Measurements from ENCODE around the gene NEDD8.
A peak's percentile ranks its signal among the peaks of the same experiment; 100 is the strongest.

NEDD8 gene

GRCh38 chr14:24195186-24196070, 36.7 kb downstream of the NEDD8 start, which contains the start of gene TM9SF1:
TSS of gene TM9SF1 (minus strand) at chr14:24195441. CDS start at chr14:24195019, 422 bp downstream.
- in situ Hi-C loops (cut with HindIII; ENCODE audit: low pct_ligation_motif_present, low sequenced_read_pairs) = no loop called here
- no peak for TF ChIP-seq CTCF (IDR thresholded peaks at IDR 0.05; ENCODE audit: low read depth, low read length, missing control alignments)
- peak; percentile 71 for DNase-seq
- Histone ChIP-seq H3K27ac (peak within 1 kb of the TSS; percentile 100), H3K36me3 (replicated peaks) (peaks cover 21% of the 10 kb centered on the region), H3K4me3 (ENCODE audit: low read depth, low read length) (peak within 1 kb of the TSS; percentile 80), H3K27me3 (replicated peaks) (no peaks in the 10 kb centered on the region)

GRCh38 chr14:24194873-24195185, 37.3 kb downstream of the NEDD8 start:
- H3K4me3 ChIP-seq (ENCODE audit: low read depth, low read length) = peak overlapping the region; percentile 80
- no peaks in the 10 kb centered on the region for H3K27me3 ChIP-seq (replicated peaks)
- TF ChIP-seq CTCF (IDR thresholded peaks at IDR 0.05; ENCODE audit: low read depth, low read length, missing control alignments) = no peak
- peaks cover 24% of the 10 kb centered on the region for H3K36me3 ChIP-seq (replicated peaks)
- peak overlapping the region; percentile 100 for H3K27ac ChIP-seq
- in situ Hi-C loops (cut with HindIII; ENCODE audit: low pct_ligation_motif_present, low sequenced_read_pairs) = no loop called here
- DNase-seq = no peak

DNA sequence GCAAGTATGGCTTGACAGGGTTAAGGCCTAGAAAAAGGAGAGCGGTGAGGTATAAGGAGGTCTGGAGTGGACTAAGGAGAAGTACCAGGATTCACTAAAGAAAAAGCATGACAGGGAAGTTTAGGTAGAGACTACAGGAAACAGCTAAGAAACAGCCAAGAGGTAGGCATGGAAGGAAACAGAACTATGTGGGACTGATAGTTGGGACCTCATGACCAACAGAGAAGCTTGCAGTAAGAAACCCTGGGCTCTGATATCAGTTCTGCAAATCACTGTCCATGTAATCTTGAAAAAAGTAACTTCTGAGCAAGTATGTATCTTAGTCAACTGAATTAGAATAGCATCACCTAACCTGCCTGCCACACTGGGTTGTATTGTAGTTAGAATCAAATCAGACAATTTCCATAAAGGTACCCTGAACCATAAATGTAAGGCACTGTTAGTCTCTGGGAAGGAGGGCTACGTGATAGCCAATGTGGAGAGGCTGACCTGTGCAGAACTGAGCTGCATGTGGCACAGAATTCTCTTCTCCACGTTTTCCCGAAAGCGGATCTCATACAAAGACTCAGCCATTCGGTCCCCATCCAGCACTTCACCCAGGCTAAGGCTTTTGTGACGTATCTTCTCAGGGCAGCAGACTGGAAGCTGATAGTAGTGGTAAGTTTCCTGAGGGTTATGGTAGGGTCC, 37.8 kb downstream of the NEDD8 start:
- Histone ChIP-seq H3K27ac (no peak overlapping the region), H3K27me3 (replicated peaks) (no peaks in the 10 kb centered on the region), H3K4me3 (ENCODE audit: low read depth, low read length) (peak overlapping the region; percentile 80), H3K36me3 (replicated peaks) (peaks cover 24% of the 10 kb centered on the region)
- DNase-seq = no peak
- no peak for TF ChIP-seq CTCF (IDR thresholded peaks at IDR 0.05; ENCODE audit: low read depth, low read length, missing control alignments)
- in situ Hi-C loops (cut with HindIII; ENCODE audit: low pct_ligation_motif_present, low sequenced_read_pairs) = no loop called here

DNA sequence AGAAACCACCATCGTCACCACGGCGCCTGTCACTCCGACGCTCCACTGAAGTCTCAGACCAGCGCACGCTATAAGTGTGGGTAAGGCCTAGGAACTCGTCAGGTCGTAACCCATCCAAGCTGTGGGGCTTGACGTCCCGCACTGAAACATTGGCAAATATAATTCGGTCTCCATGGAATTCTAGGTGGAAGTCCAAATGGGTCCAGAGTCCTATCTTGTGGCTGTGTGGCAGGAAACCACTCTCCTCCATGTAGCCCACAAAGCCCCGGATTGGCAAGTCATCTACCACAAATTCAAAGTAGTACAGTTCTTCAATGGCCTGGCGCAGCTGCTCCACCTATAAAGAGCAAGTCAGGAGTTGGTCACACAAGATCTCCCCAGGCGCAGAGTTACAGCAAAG, 39.2 kb downstream of the NEDD8 start:
- Histone ChIP-seq H3K4me3 (ENCODE audit: low read depth, low read length) (no peak overlapping the region), H3K36me3 (replicated peaks) (peaks cover 24% of the 10 kb centered on the region), H3K27ac (no peak overlapping the region), H3K27me3 (replicated peaks) (no peaks in the 10 kb centered on the region)
- TF ChIP-seq CTCF (IDR thresholded peaks at IDR 0.05; ENCODE audit: low read depth, low read length, missing control alignments) = no peak
- DNase-seq = no peak
- in situ Hi-C loops (cut with HindIII; ENCODE audit: low pct_ligation_motif_present, low sequenced_read_pairs) = no loop called here

GRCh38 chr14:24190416-24190815, 41.8 kb downstream of the NEDD8 start:
- H3K36me3 ChIP-seq (replicated peaks) = peaks cover 40% of the 10 kb centered on the region
- TF ChIP-seq CTCF (IDR thresholded peaks at IDR 0.05; ENCODE audit: low read depth, low read length, missing control alignments) = no peak
- no peaks in the 10 kb centered on the region for H3K27me3 ChIP-seq (replicated peaks)
- H3K4me3 ChIP-seq (ENCODE audit: low read depth, low read length) = no peak overlapping the region
- DNase-seq = no peak
- in situ Hi-C loops (cut with HindIII; ENCODE audit: low pct_ligation_motif_present, low sequenced_read_pairs) = no loop called here
- H3K27ac ChIP-seq = no peak overlapping the region

Data from brain microvascular endothelial cell (primary cell).